ENCODE measurements around the gene FXYD7.

FXYD7 gene

DNA sequence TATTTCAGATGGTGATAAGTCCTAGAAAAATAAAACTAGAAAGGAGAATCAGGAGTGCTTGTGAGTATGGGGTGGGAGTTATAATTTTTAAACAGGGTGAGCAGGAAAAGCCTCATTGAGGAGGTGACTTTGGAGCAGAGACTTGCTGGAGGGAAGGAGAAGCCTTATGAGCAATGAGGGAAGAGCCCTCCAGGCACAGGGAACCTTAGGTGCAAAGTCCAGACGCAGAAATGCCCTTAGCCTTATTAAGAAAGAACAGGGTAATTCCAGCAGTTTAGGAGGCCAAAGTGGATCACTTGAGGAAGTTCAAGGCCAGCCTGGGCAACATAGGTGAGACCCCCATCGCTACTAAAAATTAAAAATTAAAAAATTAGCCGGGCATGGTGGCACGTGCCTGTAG is 48.4 kb upstream of the FXYD7 start:
- Histone ChIP-seq H3K79me2 (ENCODE audit: insufficient read depth, low read length) (no peaks in the 10 kb centered on the region), H4K20me1 (ENCODE audit: insufficient read depth, low read length) (no peaks in the 10 kb centered on the region), H3K9me2 (ENCODE audit: low read depth, low read length) (no peaks in the 10 kb centered on the region), H3K9ac (ENCODE audit: low read length) (no peak overlapping the region), H3K4me2 (ENCODE audit: low read length) (no peak overlapping the region), H3K4me3 (ENCODE audit: low read depth, low read length, poor library complexity, severe bottlenecking) (no peak overlapping the region), H2AFZ (ENCODE audit: low read length) (no peak overlapping the region), H3F3A (ENCODE audit: insufficient read depth, low read length) (no peaks in the 10 kb centered on the region), H3K36me3 (ENCODE audit: insufficient read depth, low read length) (no peaks in the 10 kb centered on the region), H3K27ac (ENCODE audit: low read depth, low read length, poor library complexity, severe bottlenecking) (no peak overlapping the region), H3K27me3 (ENCODE audit: insufficient read depth, low read length) (no peaks in the 10 kb centered on the region), H3K9me3 (ENCODE audit: low read length) (no peaks in the 10 kb centered on the region), H3K4me1 (ENCODE audit: insufficient read depth, low read length, severe bottlenecking) (peaks cover 11% of the 10 kb centered on the region)
- no peak for TF ChIP-seq EZH2 (IDR thresholded peaks at IDR 0.05; ENCODE audit: borderline replicate concordance, low read length)
- TF ChIP-seq, protein P1, sequence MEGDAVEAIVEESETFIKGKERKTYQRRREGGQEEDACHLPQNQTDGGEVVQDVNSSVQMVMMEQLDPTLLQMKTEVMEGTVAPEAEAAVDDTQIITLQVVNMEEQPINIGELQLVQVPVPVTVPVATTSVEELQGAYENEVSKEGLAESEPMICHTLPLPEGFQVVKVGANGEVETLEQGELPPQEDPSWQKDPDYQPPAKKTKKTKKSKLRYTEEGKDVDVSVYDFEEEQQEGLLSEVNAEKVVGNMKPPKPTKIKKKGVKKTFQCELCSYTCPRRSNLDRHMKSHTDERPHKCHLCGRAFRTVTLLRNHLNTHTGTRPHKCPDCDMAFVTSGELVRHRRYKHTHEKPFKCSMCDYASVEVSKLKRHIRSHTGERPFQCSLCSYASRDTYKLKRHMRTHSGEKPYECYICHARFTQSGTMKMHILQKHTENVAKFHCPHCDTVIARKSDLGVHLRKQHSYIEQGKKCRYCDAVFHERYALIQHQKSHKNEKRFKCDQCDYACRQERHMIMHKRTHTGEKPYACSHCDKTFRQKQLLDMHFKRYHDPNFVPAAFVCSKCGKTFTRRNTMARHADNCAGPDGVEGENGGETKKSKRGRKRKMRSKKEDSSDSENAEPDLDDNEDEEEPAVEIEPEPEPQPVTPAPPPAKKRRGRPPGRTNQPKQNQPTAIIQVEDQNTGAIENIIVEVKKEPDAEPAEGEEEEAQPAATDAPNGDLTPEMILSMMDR (IDR thresholded peaks at IDR 0.05; ENCODE audit: low read length): no peak

DNA sequence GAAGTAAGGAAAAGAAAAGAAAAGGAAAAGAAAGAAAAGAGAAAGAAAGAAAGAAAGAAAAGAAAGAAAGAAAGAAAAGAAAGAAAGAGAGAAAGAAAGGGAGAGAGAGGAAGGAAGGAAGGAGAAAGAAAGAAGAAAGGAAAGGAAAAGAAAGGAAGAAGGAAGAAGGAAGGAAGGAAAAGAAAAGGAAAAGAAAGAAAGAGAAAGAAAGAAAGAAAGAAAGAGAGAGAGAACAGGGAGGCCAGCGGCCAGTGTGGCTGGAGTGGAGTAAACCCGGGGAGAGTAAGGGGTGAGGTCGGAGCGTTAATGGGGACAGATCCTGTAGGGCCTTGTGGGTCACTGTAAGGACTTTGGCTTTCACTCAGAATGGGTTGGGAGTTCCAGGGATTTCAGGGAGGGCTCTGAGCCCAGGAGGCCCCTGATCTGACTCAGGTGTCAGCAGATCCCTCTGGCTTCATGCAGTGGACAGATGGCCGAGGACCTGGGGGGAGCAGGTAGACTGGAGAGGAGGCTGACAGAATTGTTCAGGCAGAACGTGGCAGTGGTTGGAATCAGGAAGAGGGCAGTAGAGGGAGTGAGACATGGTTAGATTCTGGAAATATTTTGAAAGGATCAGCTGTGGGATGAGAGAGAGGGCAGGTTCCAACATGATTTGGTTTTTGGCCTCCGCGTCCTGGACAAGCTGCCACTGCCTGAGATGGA is 47.2 kb upstream of the FXYD7 start:
- no peak overlapping the region for H3K9ac ChIP-seq (ENCODE audit: low read length)
- H3K27me3 ChIP-seq (ENCODE audit: insufficient read depth, low read length): no peaks in the 10 kb centered on the region
- no peak overlapping the region for H2AFZ ChIP-seq (ENCODE audit: low read length)
- TF ChIP-seq, protein P1 (IDR thresholded peaks at IDR 0.05; ENCODE audit: low read length): no peak
- TF ChIP-seq EZH2 (IDR thresholded peaks at IDR 0.05; ENCODE audit: borderline replicate concordance, low read length): no peak
- no peak overlapping the region for H3K4me2 ChIP-seq (ENCODE audit: low read length)
- H3K4me3 ChIP-seq (ENCODE audit: low read depth, low read length, poor library complexity, severe bottlenecking): no peak overlapping the region
- no peaks in the 10 kb centered on the region for H3K9me2 ChIP-seq (ENCODE audit: low read depth, low read length)
- H4K20me1 ChIP-seq (ENCODE audit: insufficient read depth, low read length): no peaks in the 10 kb centered on the region
- H3F3A ChIP-seq (ENCODE audit: insufficient read depth, low read length): no peaks in the 10 kb centered on the region
- no peaks in the 10 kb centered on the region for H3K36me3 ChIP-seq (ENCODE audit: insufficient read depth, low read length)
- H3K4me1 ChIP-seq (ENCODE audit: insufficient read depth, low read length, severe bottlenecking): peaks cover 2% of the 10 kb centered on the region
- no peaks in the 10 kb centered on the region for H3K79me2 ChIP-seq (ENCODE audit: insufficient read depth, low read length)
- H3K27ac ChIP-seq (ENCODE audit: low read depth, low read length, poor library complexity, severe bottlenecking): no peak overlapping the region
- H3K9me3 ChIP-seq (ENCODE audit: low read length): no peaks in the 10 kb centered on the region

GRCh38 chr19:35098413-35099049 is 44.5 kb upstream of the FXYD7 start:
- Histone ChIP-seq H3K4me1 (ENCODE audit: insufficient read depth, low read length, severe bottlenecking) (no peaks in the 10 kb centered on the region), H3K4me3 (ENCODE audit: low read depth, low read length, poor library complexity, severe bottlenecking) (no peak overlapping the region), H3K36me3 (ENCODE audit: insufficient read depth, low read length) (no peaks in the 10 kb centered on the region), H3K79me2 (ENCODE audit: insufficient read depth, low read length) (no peaks in the 10 kb centered on the region), H3K9me3 (ENCODE audit: low read length) (no peaks in the 10 kb centered on the region), H3K4me2 (ENCODE audit: low read length) (no peak overlapping the region), H3K9ac (ENCODE audit: low read length) (no peak overlapping the region), H4K20me1 (ENCODE audit: insufficient read depth, low read length) (no peaks in the 10 kb centered on the region), H3F3A (ENCODE audit: insufficient read depth, low read length) (no peaks in the 10 kb centered on the region), H3K9me2 (ENCODE audit: low read depth, low read length) (no peaks in the 10 kb centered on the region), H3K27ac (ENCODE audit: low read depth, low read length, poor library complexity, severe bottlenecking) (no peak overlapping the region), H3K27me3 (ENCODE audit: insufficient read depth, low read length) (no peaks in the 10 kb centered on the region), H2AFZ (ENCODE audit: low read length) (no peak overlapping the region)
- TF ChIP-seq, protein P1 (IDR thresholded peaks at IDR 0.05; ENCODE audit: low read length): no peak
- no peak for TF ChIP-seq EZH2 (IDR thresholded peaks at IDR 0.05; ENCODE audit: borderline replicate concordance, low read length)

Data from OCI-LY1 (cell line).